Upper lobe of right lung (tissue), 1 donor: ENCODE data around the gene SIK2. TPM values are rescaled to one million over a fixed set of nuclear protein-coding genes. Genes with fewer than 3 reads are reported as not detected.

Source experiments
- ATAC-seq: fragments of 200-7000 bp; cut with Tn5 transposase; one replicate; pipeline ENCODE4 v1.9.1; 2020; ENCODE audit warnings: mild to moderate bottlenecking, moderate library complexity
- DNase-seq: peaks from one replicate; pipeline ENCODE4 v3.0.0-alpha.2; 2020
- H3K27ac ChIP-seq: fragments of 200-600 bp; one replicate; pipeline ENCODE4 v1.8.0; 2022
- H3K27me3 ChIP-seq: fragments of 200-600 bp; one replicate; pipeline ENCODE4 v1.8.0; 2022; ENCODE audit warnings: mild to moderate bottlenecking
- H3K36me3 ChIP-seq: fragments of 200-600 bp; one replicate; pipeline ENCODE4 v1.8.0; 2022
- H3K4me1 ChIP-seq: fragments of 200-600 bp; one replicate; pipeline ENCODE4 v1.8.0; 2022
- H3K4me3 ChIP-seq: fragments of 200-600 bp; one replicate; pipeline ENCODE4 v1.8.0; 2022; ENCODE audit warnings: mild to moderate bottlenecking
- H3K9me3 ChIP-seq: fragments of 200-600 bp; one replicate; pipeline ENCODE4 v1.8.0; 2022
- intact Hi-C: fragments of 100-400 bp; cut with DNase I; formaldehyde crosslinking; loops from one replicate; pipeline ENCODE4 v1.11.0; 2022
- total RNA-seq: library from RNA; stranded (reverse); fragmentation: NEBNext Ultra II Directional; extraction: Animal tissue kit (Norgen Biotek cat#: 25700); gene quantifications from one replicate; pipeline ENCODE4 v1.2.1, GENCODE V29; 2021
- TF ChIP-seq, protein P1 (sequence below): fragments of 200-600 bp; IDR thresholded peaks from one replicate; pipeline ENCODE4 v1.8.0; 2022; ENCODE audit warnings: antibody characterized with exemption
- donor health status: DM: no; HTN: yes; CAD: no; lungs with severe emphysema.

Gene SIK2
- total RNA-seq, 1 donor from 2014 or later = 32.6 TPM

- ATAC-seq = no peak
Measured at GRCh38 chr11:111693224-111693937, 91.1 kb downstream of the SIK2 start.

GRCh38 chr11:111694851-111695250 is 92.6 kb downstream of the SIK2 start:
- Histone ChIP-seq H3K27me3 (no peaks in the 10 kb centered on the region), H3K4me3 (no peak overlapping the region), H3K27ac (peak overlapping the region; percentile 26), H3K36me3 (peaks cover 2% of the 10 kb centered on the region), H3K4me1 (peaks cover 17% of the 10 kb centered on the region), H3K9me3 (no peaks in the 10 kb centered on the region)
- no peak for DNase-seq
- intact Hi-C loops = no loop called here
- TF ChIP-seq, protein P1, sequence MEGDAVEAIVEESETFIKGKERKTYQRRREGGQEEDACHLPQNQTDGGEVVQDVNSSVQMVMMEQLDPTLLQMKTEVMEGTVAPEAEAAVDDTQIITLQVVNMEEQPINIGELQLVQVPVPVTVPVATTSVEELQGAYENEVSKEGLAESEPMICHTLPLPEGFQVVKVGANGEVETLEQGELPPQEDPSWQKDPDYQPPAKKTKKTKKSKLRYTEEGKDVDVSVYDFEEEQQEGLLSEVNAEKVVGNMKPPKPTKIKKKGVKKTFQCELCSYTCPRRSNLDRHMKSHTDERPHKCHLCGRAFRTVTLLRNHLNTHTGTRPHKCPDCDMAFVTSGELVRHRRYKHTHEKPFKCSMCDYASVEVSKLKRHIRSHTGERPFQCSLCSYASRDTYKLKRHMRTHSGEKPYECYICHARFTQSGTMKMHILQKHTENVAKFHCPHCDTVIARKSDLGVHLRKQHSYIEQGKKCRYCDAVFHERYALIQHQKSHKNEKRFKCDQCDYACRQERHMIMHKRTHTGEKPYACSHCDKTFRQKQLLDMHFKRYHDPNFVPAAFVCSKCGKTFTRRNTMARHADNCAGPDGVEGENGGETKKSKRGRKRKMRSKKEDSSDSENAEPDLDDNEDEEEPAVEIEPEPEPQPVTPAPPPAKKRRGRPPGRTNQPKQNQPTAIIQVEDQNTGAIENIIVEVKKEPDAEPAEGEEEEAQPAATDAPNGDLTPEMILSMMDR = no peak
- peak; percentile 41 for ATAC-seq

More at GRCh38 chr11:111693224-111693937, 91.1 kb downstream of the SIK2 start:
- Histone ChIP-seq H3K4me1 (peaks cover 17% of the 10 kb centered on the region), H3K27ac (no peak overlapping the region), H3K27me3 (no peaks in the 10 kb centered on the region), H3K36me3 (peaks cover 17% of the 10 kb centered on the region), H3K9me3 (no peaks in the 10 kb centered on the region), H3K4me3 (no peak overlapping the region)
- intact Hi-C loops = no loop called here
- TF ChIP-seq, protein P1 = no peak
- no peak for DNase-seq

GRCh38 chr11:111696556-111696955 is 94.3 kb downstream of the SIK2 start:
- no peak overlapping the region for H3K4me3 ChIP-seq
- TF ChIP-seq, protein P1 = no peak

DNA sequence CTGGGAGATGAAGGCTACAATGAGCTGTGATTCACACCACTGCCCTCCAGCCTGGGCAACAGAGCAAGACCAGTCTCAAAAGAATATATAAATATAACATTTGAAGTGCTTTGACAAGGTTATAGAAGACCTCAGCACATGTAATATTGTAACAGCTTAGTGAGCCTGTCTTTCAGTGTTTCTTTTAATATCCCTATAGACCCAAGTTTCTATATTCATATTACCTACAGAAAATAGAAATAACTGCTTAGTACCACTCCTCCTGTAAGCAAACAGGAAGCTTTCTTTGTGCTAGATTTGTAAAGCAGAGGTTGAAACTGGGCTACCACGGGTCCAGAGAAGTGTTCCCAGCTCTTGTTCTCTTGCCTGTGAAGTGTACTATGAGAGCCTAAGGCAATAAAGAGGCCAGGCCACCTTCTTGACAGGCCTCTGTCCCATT is 95.7 kb downstream of the SIK2 start:
- TF ChIP-seq, protein P1 = no peak
- DNase-seq (no peak), ATAC-seq (no peak)
- Histone ChIP-seq H3K9me3 (no peaks in the 10 kb centered on the region), H3K36me3 (peaks cover 17% of the 10 kb centered on the region), H3K4me3 (no peak overlapping the region), H3K27ac (no peak overlapping the region), H3K27me3 (no peaks in the 10 kb centered on the region), H3K4me1 (peaks cover 17% of the 10 kb centered on the region)
- intact Hi-C loops = no loop called here

More at GRCh38 chr11:111696556-111696955, 94.3 kb downstream of the SIK2 start:
- intact Hi-C loops = no loop called here
- Histone ChIP-seq H3K27ac (no peak overlapping the region), H3K27me3 (no peaks in the 10 kb centered on the region), H3K4me1 (peaks cover 17% of the 10 kb centered on the region), H3K9me3 (no peaks in the 10 kb centered on the region), H3K36me3 (peaks cover 3% of the 10 kb centered on the region)
- ATAC-seq (no peak), DNase-seq (no peak)

GRCh38 chr11:111698852-111699559 is 96.8 kb downstream of the SIK2 start:
- Histone ChIP-seq H3K4me1 (peaks cover 16% of the 10 kb centered on the region), H3K27ac (no peak overlapping the region), H3K27me3 (no peaks in the 10 kb centered on the region), H3K4me3 (no peak overlapping the region), H3K36me3 (peaks cover 27% of the 10 kb centered on the region), H3K9me3 (no peaks in the 10 kb centered on the region)
- intact Hi-C loops = no loop called here
- TF ChIP-seq, protein P1 = no peak
- DNase-seq (no peak), ATAC-seq (no peak)
